ENCODE data around the gene IWS1.
"Not testable (repeated sequence)": the region's sequence is repeated elsewhere in the genome, so short reads cannot be mapped to it uniquely, and the experiment has no call there.

The IWS1 gene

GRCh38 chr2:127453392-127454171, 72.7 kb downstream of the IWS1 start:
- no peak for DNase-seq

GRCh38 chr2:127453013-127453391, 73.3 kb downstream of the IWS1 start:
- DNase-seq = no peak

GRCh38 chr2:127452423-127452822, 73.9 kb downstream of the IWS1 start:
- DNase-seq = not testable (repeated sequence)

- no peak for DNase-seq
These were observed 74.3 kb downstream of the IWS1 start for GRCh38 chr2:127451981-127452380.

GRCh38 chr2:127449898-127450297, 76.4 kb downstream of the IWS1 start:
- no peak for DNase-seq

GRCh38 chr2:127449414-127449813, 76.9 kb downstream of the IWS1 start:
- no peak for DNase-seq

- no peak for DNase-seq
These were observed 77.8 kb downstream of the IWS1 start for GRCh38 chr2:127448526-127448925.

GRCh38 chr2:127439343-127439742, 86.9 kb downstream of the IWS1 start:
- DNase-seq = no peak

- no peak for DNase-seq
These were observed 88.2 kb downstream of the IWS1 start for GRCh38 chr2:127437781-127438726.

- DNase-seq = no peak
These were observed 89.2 kb downstream of the IWS1 start for GRCh38 chr2:127437056-127437455.

GRCh38 chr2:127434515-127434914, 91.8 kb downstream of the IWS1 start:
- DNase-seq = no peak

- no peak for DNase-seq
These were observed 94.8 kb downstream of the IWS1 start for GRCh38 chr2:127431408-127432023.
